HG02852 (cell line): ENCODE data around the gene COL2A1.
A peak's percentile ranks its signal among the peaks of the same experiment; 100 is the strongest.

Experiments
- ATAC-seq: cut with Tn5 transposase; IDR thresholded peaks from one replicate; pipeline ENCODE4 v1.9.1; 2021; ENCODE audit warnings: mild to moderate bottlenecking, moderate library complexity; ENCODE audit not compliant: unreplicated experiment

The COL2A1 gene

DNA sequence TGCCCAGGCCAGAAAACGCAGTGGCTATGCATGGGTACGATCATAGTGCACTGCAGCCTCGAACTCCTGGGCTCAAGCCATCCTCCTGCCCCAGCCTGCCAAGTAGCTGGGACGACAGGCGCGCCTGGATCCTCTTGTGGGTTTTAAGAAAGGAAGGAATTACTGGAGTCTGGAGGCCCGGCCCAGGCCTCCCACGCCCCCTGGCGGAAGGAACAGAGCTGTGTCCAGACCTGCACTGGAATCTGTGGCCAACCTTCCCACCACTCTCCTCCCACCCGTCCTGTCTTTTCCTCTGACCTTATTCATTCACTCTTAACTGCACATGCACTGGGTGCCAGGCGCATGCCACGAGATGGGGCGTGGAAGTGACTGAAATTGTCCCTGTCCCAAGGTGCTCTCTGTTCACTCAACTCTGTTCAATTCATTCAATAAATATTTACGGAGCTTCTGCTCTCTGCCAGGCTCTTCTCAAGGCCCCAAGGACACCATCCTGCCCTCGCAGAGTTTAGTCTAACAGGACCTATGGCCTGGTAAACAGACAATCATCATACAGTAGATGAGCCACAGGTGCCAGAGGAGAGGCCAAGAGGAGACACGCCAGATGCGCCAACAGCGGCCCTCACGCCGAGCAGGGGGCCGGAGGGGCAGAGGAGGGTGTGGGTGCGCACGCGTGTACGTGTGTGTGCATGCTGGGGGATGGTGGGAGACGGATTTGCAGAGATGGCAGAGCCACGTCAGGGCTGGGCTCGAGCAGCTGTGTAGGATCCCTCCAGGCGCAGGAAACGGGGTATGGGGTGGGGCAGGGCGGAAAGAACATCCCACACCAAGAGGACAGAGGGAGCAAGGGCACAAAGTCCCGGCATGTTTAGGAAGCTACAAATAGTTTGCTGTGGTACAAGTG lies 54.6 kb downstream of the COL2A1 start:
- peak; percentile 55 for ATAC-seq

DNA sequence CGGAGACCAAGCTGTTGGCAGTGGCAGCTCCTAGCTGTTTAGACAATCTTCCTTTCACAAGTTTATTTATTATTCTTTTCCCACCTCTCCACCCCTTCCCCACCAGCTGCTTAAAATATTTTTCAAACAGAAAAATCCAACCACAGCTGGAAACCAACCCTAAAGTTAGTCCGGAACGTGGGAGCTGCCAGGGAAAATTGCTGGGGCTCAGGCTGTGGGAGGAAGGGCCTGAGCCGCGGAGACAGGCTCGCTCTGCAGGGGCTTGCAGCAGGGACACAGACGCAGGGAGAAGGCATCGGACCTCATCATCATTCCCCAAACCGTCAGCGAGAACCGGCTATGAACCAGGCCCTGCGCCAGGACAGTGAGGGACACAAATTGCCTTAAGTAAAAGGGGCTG lies 56.9 kb downstream of the COL2A1 start:
- ATAC-seq = no peak

DNA sequence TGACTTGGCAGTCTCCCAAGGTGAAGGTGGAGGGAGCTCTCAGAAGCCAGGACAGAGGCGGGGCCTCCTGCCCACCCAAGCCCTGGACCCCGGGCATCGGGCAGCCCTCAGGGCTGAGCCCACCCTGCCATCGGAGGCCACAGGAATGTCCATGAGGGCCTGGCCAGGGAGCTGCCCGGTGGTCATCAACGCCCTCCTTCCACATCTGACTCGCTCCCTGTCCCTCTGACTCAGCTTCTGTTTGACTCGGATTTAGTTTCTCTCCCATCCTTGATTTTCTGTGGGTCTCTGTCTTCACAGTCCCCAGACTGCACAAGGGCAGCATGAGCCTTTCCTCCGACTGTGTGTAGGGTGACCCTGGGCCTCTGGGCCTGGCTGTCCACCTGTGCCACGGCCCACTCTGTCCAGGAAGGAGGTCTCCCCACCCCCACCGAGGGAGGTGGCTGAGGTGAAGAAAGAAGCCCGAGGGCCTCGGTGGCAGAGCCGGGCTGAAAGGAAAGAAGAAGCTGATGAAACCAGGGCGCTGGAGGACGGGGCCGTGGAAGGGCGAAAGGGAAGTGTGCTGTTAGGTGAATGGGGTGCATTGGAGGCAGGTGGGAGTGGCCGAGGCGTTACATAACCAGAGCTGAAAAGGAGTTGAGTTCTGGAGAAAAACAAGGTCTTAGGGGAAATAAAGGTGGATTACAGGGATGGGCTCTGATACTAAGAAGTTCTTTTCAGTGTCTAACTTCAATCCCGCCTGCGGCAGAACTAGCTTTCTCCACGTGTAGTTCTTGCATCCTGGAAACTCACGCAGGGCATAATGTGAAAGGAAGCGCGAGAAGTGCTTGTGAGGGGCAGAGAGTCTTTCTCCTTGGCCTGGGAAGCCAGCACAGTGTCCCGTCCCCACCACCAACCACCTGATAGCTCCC lies 57.6 kb downstream of the COL2A1 start:
- ATAC-seq = no peak

DNA sequence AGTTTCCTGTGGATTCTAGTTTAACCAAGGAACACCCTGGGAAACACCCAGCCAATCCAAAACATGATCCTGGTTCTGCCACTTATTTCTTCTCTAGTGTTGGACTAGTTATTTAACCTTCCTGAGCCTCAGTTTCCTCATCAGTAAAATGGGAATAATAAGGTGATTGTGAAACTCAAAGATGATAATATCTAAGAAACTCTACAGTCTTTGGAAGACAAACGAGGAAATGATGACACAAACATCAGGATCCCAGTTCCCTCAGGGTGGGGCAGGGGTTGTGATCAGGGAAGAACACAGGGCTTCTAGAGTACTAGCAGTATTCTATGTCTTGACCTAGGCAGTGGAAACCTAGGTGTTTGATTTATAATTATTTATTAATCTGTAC lies 58.9 kb downstream of the COL2A1 start:
- no peak for ATAC-seq

DNA sequence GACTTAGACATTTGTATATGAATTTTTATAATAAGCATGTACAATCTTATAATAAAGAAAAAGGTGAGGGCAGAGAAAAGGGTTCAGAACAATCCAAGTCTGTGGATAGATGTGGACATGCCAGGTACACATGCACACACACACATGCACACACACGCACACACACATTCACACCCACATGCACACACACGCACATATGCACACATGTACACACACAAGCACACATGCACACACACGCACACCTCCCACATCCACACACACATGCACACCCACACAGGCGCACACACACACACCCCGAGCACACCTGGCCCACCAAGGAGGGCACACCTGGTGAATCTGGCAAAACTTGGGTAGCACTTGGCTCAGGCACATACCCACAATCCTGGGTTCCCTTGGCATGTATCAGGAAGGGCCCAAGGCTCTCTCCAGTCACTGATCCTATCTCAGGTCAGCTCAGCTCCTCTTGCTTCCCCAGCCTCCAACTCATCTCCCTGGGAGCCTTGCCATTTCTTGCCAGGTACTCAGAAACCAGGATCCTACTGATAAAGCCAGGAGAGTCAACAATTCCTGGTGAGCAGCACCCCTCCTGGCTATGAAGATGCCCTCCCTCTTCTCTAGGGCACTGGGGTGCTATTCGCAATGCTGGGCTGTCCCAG lies 59.5 kb downstream of the COL2A1 start:
- ATAC-seq = no peak

DNA sequence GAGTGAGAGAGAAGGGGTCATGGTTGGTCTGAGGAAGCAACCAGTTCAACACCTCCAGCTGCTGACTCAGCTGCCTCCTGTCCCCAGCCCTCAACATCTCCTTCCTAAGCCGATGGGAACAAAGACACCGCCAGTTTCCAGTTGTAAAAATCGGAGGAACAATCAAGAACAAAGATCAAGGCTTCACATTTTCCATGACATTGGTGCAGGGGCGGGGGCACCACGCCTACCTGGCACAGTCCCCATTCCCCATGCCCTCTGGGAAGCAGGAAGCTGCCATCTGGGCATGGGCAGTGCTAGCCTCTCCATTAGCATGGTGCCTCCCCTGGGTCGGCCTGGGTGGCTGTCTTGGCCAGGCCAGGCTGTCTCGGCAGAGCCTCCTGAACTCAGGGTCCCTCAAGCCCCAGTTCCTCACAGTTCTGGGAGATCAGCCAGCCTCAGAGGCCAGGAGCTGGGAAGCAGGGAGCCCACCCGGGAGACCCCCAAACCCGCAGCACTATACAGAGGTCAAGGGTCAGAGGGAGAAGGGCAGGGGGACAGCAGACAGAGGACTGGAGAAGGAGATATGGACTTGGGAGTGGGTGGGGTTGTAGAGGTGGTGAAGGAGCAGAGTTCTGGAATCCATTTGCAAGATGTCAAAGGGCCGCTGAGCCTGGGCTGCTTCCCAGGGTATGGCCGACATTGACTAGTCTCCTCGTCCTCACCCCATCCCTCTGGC lies 60.5 kb downstream of the COL2A1 start:
- no peak for ATAC-seq

DNA sequence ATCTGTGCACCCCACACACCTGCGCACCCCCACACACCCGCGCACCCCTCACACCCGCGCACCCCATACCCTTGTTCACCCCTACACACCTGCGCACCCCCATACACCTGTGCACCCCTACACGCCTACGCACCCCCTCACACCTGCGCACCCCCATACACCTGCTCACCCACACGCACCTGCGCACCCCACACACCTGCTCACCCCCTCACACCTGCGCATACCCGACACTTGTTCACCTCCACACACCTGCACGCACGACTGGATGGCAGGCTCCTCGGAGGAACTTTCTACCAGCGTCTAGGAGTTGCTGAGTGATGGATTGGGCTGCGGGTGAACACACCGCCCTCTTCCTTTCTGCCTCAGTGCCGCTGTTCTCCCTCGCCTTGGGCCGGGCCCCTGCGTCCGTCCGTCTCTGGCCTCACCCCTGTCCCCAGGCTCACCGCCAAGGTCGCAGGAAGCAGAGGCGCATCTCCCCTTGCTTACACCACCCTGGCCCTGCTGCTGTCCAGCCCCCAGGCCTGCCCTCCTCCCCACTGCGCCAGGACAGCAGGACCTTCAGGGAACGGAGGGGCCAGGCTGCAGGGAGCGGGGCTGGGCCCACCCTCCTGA lies 61.6 kb downstream of the COL2A1 start:
- no peak for ATAC-seq

DNA sequence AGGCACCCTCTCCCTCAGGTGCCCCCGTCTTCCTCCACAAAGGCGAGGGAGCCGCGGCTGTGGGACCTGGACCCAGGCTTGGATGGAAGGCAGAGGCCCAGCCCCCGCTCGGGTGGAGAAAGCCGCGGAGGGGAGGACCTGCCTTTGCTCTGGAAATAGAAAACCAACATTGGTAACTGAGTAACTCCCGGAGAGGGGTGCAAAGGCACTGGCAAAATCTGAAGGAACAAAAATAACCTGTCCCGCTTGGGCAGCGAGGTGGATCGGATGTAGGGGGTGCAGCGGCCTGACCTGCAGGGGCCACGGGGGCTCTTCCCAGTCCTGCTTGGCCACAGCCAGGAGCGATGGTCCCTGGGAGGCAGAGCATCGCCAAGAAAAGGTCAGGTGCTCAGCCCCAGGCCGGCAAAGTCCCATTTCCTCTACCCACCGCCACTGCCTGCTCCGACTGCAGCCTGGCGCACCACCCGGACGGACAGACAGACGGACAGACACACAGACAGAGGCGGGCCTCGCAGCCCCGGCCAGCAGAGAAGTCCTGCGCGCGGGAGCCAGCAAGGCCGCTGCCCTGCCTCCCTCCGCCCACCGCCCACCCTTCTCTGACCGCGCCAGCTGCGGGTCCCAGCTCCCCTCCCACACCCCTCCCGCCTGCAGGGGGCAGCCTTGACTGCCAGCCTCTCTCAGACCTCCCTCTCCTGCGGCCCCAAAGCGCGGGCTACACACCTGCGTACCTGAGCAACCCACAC lies 62.2 kb downstream of the COL2A1 start:
- ATAC-seq = no peak

DNA sequence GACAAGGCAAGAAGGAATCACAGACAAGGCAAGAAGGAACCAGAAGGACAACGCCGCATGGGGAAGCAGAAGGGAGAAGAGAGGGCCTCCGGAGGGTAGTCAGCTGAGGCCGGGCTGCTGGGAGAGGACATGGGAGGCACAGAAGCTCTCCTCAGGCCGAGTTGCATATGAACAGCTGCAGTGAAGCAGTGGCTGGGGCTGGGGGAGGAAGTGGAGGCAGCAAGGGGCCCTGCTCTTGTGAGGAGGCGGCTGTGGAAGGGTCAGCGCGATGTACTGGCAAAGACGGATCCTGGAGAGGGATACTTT lies 62.8 kb downstream of the COL2A1 start:
- no peak for ATAC-seq

DNA sequence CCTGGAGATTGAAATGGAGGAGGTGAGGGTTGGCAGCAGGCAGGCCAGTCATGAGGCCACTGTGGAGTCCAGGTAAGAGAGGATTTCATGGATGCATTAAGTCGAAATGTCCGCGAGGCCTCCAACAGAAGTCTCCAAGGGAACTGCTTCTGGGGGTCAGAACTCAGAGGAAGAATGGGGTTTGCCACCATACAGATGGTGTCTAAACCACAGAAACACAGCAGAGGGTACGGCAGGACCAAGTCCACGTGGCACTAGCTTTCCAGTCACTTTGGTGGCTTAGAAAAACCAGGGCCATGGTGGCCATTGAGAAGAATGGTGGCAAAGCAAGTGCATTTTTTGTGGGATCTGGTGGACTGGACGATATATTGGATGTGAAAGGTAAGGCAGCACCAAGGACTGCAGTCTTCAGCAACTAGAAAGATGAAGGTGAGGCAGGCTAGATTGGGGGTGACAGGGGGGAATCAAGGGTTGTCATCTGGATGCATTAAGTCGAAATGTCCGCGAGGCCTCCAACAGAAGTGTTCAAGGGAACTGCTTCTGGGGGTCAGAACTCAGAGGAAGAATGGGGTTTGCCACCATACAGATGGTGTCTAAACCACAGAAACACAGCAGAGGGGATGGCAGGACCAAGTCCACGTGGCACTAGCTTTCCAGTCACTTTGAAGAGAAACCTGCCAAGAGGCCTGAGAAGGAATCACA lies 63.4 kb downstream of the COL2A1 start:
- ATAC-seq = no peak

DNA sequence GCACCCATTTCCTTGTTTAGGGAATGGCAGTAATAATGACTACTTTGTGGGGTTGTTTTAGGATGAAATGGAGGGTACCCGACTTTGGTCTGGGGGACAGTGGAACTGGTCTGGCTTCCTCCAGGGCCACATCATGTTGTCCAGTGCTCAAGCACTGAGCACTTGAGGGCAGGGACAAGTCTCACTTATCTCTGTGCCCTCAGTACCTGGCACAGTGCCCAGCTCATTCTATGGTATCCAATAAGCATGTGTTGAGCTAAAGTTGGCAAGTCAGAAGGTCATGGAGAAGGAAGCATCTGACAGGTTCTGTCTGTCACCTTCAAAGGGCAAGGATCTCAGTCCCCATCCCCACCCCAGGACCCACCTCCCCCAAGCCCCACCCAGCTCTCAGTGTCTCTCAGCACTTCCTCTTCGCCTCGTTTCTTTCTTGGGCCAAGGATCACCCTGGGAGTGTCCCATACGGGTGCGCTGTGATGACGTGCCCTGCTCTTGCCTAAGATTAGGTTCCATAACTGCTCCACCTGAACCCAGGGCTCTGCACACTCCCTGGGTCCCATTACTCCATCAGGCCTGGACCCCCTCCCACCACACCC lies 65.2 kb downstream of the COL2A1 start:
- ATAC-seq = no peak

DNA sequence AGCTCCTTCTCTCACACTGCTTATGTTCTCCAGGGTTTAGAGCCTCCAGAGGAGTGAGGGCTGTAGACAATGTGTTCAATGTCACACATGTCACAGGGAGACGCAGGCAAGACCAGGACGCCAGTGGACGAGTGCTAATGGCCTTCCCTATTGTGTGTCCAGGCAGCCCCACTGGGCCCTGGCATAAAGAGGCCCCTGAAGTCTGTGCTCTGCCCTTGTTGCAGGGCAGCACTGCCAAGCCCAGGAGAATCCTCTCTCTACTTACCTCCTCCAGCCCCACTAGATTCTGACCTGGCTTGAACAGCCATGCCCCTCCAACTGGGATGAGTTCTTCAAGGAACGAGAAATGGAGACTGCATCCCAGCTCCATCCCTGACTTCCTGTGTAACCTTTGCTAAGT lies 65.7 kb downstream of the COL2A1 start:
- no peak for ATAC-seq

DNA sequence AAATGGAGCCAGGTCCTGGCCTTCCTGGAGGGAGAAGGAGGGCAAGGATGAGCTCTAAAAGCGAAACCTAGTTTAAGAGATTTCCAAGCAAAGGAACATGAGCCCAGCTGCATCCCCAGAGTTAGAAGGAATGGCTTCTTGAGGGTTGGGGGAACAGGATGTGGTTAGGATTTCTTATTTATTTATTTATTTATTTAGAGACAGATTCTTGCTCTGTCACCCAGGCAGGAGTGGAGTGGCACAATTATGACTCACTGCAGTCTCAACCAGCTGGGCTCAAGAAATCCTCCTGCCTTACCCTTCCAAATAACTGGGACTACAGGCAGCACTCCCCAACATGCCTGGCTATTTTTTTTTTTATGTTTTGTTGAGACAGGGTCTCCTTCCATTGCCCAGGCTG lies 66.2 kb downstream of the COL2A1 start:
- no peak for ATAC-seq

DNA sequence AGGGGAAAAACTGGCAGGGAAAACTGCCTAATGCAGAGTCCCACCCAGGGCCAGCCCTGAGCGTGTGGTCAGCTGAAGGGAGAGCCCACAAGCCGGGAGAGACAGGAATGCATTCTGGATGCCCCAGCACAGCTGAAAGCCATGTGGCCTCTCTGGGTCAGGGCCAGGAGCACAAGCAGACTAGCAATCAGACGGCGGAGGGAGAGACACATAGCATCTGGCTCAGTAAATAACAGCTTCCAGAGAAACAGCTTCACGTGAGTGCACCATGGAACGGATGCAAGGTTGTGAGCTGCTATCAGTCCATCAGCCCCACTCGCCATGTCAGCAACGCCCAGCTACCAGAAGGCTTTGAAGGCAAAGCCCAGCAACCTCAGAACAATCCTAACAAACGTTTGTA lies 69.1 kb downstream of the COL2A1 start:
- no peak for ATAC-seq

DNA sequence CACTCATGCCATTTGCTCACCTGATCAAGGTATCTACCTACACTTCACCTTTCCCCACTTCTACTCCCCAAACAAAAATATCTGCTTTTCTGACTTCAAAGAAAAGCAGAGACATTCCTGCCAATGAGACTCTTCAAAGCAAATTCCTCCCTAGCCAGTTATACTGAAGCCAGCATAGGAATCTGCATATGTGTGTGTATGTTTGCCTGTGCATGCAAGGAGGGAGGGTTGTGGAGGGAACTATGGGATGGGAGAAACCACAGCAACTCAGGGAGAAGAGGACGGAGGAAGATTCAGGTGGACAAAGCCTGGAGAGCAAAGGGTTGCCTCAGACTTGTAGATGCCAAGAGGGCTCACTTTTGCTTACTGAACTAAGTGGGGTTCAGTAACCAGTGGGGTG lies 73.1 kb downstream of the COL2A1 start:
- ATAC-seq = no peak

DNA sequence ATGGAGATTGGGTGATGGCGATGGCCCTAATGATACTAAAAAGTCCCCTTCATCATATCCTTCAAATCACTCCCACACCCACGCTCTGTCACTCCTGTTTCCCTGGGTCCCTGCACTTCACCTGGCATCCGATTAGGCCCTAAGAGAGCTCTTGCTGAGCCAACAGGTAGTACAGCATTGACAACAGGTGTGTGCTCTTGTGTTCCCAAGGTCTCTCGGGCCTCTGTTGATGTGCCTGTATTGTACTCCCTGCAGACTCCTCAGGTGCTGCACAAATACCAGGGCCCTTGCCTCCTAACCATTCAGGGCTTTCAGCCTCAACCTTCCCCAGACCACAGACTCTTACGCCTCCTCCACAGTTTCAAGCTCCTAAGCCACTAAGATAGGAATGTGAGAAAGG lies 73.6 kb downstream of the COL2A1 start:
- no peak for ATAC-seq

DNA sequence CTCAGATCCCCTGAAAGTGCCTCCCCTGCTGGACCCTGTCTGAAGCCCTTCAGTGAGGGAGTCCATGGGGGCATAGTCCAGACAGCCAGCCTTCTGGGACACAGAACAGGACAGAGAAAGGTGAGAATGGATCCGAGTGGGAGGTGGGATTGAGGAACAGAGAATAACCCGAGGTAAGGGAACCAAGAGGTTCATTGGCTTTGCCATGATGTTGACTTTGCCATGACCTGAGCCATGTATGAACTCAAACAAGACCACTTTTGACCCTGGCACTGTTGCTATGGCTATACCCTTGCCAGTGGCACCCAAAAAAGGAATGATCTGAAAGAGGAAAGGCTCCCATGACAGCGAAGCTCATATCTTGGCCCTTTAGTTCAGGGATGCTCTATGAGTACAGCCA lies 76.9 kb downstream of the COL2A1 start:
- no peak for ATAC-seq
